HS-27A (cell line): ENCODE data around the gene TRIM37.
"Not testable (repeated sequence)": the region's sequence is repeated elsewhere in the genome, so short reads cannot be mapped to it uniquely, and the experiment has no call there.

Source experiments
- DNase-seq: peaks from one replicate; pipeline ENCODE4 v3.0.0-alpha.2; 2012; ENCODE audit warnings: low read depth, missing footprints

Gene TRIM37

GRCh38 chr17:59106463-59107305 lies at the start of gene TRIM37:
Gene TRIM37 (minus strand): TSS chr17:59106880. CDS start chr17:59106461, 419 bp downstream.
- DNase-seq, result peak; percentile 92

- DNase-seq, result peak; percentile 98
These were observed 48.9 kb upstream of the TRIM37 start, which contains the start of gene PRR11 for GRCh38 chr17:59155439-59156177. Gene PRR11 (plus strand): TSS chr17:59155746. CDS start chr17:59169753, 14,007 bp downstream.

GRCh38 chr17:59154721-59155438 lies 48.2 kb upstream of the TRIM37 start, which contains the start of gene SKA2:
Gene SKA2 (minus strand): TSS chr17:59155186. CDS start chr17:59155163, 23 bp downstream.
- peak; percentile 99 for DNase-seq

GRCh38 chr17:59154292-59154720 lies 47.6 kb upstream of the TRIM37 start:
- peak; percentile 59 for DNase-seq

DNA sequence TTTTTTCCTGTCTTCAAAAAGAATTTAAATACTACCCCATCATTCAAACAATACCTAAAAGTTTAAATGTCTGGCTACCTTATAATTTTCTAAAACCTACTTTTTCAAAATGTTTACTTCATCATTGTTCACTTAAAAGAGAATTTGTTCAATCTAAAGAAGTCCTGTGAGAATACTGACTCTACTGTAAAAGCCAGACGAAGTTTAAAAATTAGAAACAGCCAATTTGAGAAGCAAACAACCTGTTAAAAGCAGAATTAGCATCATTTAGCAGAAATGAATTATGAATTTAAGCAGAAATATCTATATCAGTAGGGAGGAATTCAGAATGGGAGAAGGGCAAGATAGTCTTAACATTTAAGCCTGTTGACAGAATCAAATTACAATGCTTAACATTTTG lies 46.2 kb upstream of the TRIM37 start:
- DNase-seq, result no peak

- no peak for DNase-seq
These were observed 44.9 kb upstream of the TRIM37 start for GRCh38 chr17:59151591-59151990.

GRCh38 chr17:59151006-59151405 lies 44.3 kb upstream of the TRIM37 start:
- no peak for DNase-seq

DNA sequence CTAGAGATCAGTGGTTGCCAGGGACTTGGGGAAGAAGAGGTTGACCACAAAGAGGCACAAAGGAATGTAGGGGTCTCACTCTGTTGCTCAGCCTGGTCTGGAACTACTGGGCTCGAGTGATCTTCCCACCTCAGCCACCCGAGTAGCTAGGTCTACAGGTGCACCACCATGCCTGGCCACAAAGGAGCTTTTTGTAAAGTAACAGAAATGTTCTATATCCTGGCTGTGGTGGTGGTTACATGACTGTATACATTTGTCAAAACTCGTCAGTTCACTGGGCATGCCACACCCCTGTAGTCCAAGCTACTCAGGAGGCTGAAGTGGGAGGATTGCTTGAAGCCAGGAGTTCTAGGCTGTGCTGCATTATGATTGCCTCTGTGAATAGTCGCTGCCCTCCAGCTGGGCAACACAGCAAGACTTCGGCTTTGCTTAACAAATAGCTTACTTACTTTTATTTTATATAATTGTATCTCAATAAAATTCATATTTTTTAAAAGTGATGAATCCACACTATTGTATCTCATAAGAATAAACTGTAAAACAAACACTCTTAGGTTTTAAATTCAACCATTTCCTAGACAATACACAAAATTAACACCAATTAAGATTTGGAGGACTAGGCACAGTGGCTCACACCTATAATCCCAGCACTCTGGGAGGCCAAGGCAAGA lies 43.3 kb upstream of the TRIM37 start:
- no peak for DNase-seq

- DNase-seq, result no peak
These were observed 42.4 kb upstream of the TRIM37 start for GRCh38 chr17:59149051-59149450.

DNA sequence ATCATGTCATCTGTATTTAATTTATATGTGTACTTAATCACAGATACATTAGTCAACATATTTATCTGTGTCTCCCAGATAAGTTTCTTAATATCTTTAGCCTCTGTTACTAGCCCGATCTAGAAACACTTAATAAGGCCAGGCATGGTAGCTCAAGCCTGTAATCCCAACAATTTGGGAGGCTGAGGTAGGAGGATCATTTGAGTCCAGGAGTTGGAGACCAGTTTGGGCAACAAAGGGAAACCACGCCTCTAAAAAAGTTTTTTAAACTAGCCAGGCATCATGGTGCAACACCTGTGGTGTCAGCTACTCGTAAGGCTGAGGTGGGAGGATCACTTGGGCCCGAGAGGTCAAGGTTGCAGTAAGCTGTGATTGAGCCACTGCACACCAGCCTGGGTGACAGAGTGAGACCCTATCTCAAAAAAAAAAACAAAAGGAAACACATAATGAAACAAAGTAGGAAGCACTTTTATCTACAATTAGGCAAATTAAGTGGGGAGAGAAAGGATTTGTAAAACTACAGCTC lies 39.0 kb upstream of the TRIM37 start:
- DNase-seq, result no peak

GRCh38 chr17:59141860-59142259 lies 35.2 kb upstream of the TRIM37 start:
- DNase-seq, result no peak

- no peak for DNase-seq
These were observed 33.3 kb upstream of the TRIM37 start for GRCh38 chr17:59139939-59140338.

DNA sequence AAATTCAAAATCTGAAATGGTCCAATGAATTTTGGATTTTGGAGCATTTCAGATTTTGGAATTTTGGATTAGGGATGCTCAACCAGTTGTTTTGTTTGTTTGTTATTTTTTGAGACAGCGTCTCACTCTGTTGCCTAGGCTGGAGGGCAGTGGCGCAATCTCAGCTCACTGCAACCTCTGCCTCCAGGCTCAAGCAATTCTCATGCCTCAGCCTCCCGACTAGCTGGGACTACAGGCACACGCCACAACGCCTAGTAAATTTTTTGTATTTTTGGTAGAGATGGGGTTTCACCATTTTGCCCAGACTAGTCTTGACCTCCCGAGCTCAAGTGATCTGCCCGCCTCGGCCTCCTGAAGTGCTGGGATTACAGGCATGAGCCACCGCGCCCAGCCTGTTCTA lies 31.7 kb upstream of the TRIM37 start:
- not testable (repeated sequence) for DNase-seq

- no peak for DNase-seq
These were observed 24.5 kb upstream of the TRIM37 start for GRCh38 chr17:59131131-59131530.

- DNase-seq, result no peak
These were observed 23.1 kb upstream of the TRIM37 start for GRCh38 chr17:59129814-59130213.

GRCh38 chr17:59126809-59127417 lies 20.2 kb upstream of the TRIM37 start:
- no peak for DNase-seq

DNA sequence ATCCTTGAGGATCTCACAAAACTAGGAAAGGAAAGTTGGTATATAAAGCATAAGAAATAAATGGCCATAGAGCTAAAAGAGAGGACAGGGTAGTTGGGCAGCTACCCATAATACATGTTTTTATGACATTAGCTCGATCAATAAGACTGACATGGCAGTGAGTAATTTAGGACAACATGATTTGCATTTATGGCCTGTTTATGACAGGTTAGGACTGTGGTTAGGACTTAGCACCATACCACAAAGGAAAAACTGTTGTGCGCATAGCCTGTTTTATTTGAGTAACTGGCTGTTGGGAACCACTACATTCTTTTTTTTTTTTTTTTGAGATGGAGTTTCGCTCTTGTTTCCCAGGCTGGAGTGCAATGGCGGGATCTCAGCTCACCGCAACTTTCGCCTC lies 18.0 kb upstream of the TRIM37 start:
- no peak for DNase-seq

DNA sequence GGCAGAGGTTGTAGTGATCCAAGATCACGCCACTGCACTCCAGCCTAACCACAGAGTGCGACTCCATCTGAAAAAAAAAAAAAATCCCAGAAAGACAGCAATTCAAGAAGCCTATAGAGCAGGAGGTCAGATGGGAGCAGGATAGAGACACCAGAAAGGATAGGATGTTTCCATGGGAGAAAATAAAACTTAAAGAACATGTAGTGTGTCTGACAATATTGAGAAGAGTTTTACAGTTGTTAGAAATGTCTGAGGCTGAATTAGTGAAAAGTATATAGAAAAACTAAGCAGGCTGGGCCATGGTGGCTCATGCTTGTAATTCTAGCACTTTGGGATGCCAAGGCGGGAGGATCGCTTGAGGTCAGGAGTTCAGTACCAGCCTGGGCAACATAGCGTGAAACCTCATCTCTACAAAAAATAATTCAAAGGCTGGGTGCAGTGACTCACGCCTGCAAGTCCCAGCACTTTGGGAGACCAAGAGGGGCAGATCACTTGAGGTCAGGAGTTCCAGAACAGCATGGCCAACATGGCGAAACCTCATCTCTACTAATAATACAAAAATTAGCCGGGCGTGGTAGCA lies 15.3 kb upstream of the TRIM37 start:
- no peak for DNase-seq

DNA sequence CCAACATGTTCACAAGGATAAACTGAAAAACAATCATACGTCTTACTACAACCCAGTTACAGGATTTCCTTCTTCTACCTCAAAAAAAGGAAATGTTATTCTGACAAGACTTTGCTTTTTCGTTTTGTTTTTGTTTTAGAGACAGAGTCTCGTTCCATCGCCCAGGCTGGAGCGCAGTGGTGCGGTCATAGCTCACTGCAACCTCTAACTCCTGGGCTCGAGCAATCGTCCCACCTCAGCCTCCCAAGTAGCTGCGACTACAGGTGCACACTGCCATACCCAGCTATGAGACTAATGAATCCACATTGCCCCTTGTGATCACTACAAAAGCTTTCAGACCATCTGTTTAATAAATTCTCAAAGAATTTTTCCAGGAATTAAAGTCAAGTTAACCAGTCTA lies 8.8 kb upstream of the TRIM37 start:
- DNase-seq, result no peak

DNA sequence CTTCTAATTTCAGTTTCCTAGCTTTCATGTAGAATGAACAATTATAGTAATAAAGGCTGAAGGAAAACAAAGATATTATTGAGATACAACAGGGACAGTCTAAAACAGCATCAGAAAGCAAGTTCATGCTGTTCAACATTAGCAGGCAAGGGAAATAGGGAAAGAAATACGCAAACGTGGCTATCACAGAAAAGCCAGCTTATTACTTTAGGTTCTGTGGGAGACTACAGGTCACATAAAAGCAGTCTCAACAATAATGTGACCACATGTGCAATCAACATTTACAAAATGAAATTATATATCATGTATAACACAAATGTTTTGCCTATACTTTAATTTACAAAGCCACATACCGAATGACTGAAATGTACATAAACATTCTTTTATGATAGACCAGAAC lies 4.9 kb upstream of the TRIM37 start:
- DNase-seq, result no peak

DNA sequence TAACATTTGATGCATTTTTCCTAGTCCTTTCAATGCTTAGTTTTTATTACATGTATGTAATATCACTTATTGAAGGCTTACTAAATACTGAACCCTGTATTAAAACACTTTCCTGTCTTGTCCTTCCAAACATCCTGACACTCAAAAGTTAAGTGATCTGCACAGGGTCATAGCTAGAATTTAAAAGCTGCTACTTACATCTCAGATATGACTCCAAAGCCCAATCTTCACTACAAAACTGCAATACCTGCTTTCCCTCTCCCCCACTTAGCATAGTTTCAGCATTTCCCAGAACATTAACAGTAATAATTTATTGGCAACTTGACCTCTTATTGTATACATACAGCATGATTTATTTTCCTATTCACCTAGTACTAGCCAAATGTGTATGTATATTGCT lies 4.3 kb upstream of the TRIM37 start:
- DNase-seq, result no peak
